MV-4-11 (cell line): ENCODE data around the gene ADAMTS17.

ENCODE experiments used
- DNase-seq: peaks from one replicate; lab custom pipeline; 2025; lab: John Stamatoyannopoulos, UW

Gene ADAMTS17

DNA sequence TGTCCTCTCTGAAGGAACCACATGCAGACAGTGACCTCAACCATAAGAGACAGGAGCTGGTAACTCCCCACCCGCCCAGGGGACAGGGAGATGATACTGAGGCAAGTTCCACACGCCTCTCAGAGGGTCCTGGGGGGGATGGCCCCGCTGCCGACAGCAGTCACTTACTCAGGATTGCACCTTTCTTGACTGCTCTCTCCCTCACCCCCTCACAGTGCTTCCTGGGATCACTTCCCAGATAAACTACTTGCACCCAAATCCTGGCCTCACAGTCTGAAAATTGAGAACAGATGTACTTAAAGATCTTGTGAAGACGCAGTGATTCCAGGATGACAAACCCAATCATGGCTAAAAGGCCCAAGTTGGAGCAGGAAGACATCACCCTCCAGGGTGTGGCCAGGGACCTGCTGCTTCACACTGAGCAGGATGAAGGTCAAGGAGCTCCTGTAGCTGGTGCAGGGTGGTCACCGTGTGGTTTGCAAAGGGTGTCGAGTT, 207.6 kb downstream of the ADAMTS17 start:
- DNase-seq: no peak

- no peak for DNase-seq
These were observed 208.8 kb downstream of the ADAMTS17 start for GRCh38 chr15:100133001-100133400.

GRCh38 chr15:100132309-100132708, 209.5 kb downstream of the ADAMTS17 start:
- no peak for DNase-seq

DNA sequence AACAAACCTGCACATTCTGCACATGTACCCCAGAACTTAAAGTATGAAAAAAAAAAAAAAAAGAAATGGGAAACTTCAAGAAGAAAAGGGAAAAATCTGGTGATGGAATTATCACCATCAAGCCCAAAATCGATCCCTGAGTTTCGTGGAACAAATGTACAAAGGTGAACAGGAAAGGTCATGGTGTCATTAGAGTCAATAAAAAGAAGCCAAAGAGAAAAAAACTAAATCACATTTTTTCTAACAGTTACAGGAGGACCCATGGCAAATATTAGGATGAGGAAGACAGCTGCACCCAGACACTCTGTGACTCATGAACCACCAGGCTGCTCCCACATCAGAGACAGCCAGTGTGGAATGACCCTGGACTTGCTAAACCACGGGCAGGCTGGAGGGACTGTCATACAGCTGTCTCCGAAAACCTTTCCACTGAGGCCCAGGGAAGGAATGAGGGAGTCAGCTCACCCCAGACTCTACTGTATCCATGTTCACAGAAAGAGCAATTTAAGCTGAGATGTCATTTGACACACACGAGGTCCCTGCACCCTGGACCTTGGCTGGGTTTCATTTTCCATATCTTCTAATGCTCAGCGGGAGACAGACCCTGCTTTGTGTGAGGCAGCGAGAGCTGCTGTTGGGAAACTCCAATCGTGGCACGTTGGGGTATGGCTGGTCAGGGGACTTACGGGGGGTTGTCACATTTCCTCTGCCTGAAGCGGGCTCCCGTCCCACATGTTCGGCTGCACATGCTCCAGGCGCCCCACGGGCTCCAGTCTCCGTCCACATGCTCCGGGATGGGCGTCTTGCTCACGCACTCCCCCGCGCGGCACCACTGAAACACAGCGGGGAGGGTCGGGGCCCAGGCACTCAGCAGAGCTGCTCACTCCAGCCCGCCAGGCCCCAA, 210.2 kb downstream of the ADAMTS17 start:
- DNase-seq: no peak

DNA sequence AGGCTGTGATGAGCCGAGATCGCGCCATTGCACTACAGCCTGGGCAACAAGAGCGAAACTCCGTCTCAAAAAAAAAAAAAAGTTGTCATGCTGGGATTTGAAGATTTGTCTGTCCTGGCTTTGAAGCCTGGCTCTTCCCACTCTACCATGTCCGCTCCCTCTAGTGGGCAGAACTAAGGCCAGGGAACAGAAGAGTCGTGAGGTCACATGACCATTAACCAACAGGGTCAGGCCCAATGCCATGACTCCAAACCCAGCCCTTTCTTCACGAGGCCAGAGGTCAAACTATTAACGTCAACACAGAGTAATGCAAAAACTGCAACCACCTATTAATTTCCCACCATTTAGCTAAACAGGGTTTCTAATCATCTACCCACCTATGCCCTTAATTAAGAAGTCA, 212.1 kb downstream of the ADAMTS17 start:
- DNase-seq: no peak

GRCh38 chr15:100125401-100126191, 216.2 kb downstream of the ADAMTS17 start:
- no peak for DNase-seq

GRCh38 chr15:100124936-100125335, 216.8 kb downstream of the ADAMTS17 start:
- DNase-seq: no peak

DNA sequence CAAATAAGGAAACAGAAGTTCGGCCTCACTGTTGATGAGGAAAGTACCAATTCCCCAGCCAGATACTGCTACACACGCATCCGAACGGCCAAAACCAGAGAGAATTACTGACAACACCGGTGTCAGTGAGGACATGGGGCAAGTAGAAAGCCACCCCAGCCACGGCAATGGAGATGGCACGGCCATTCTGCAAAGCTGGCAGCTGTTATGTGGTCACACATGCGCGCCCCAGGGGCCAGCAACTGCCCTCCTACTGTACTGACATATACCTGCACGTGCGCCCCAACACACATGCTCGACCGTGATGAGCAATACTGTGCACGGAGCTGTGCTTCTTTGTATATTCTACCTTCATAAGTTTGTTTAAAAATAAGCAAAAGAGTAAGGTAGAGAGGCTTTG, 217.4 kb downstream of the ADAMTS17 start:
- no peak for DNase-seq

DNA sequence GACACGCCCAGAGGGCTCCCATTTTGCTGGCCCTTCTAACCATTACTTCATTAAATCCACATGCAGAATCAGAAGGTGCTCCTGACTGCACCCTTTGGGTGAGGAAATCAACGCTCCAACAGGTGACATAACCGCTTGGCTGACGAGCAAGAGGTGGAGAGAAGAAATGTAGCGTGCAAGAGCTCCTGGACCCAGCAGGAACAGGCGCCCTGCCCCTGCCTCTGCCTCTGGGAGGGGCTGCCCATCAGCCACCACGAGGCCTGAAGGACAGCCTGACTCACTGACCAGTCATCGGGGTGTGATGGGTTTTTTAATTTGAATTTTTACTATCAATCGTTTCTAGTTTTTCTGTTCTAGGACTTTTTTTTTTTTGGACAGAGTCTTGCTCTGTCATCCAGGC, 218.2 kb downstream of the ADAMTS17 start:
- no peak for DNase-seq

GRCh38 chr15:100121285-100121684, 220.5 kb downstream of the ADAMTS17 start:
- DNase-seq: no peak

GRCh38 chr15:100120111-100120510, 221.7 kb downstream of the ADAMTS17 start:
- DNase-seq: peak; percentile 12

DNA sequence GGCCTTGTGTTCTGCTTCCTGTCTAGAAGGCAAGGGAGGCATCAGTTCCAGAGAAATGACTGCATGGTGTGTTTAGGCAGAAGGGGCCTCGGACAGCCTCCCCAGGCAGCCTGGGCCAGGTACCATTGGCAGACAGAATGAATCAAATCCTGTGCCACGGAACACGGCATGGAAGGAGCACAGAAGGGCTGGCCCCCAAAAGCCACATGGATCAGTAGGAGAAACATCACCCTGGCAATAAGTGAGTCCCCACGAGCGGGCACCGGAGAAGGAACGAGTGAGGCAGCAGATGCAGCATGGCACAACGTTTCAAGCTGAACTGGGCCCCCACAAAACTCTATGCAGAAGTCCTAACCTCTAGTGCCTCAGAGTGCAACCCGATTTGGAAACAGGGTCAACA, 223.2 kb downstream of the ADAMTS17 start:
- no peak for DNase-seq

GRCh38 chr15:100116416-100117190, 225.2 kb downstream of the ADAMTS17 start:
- DNase-seq: no peak

GRCh38 chr15:100115711-100116090, 226.1 kb downstream of the ADAMTS17 start:
- DNase-seq: no peak

GRCh38 chr15:100115066-100115710, 226.6 kb downstream of the ADAMTS17 start:
- DNase-seq: no peak

DNA sequence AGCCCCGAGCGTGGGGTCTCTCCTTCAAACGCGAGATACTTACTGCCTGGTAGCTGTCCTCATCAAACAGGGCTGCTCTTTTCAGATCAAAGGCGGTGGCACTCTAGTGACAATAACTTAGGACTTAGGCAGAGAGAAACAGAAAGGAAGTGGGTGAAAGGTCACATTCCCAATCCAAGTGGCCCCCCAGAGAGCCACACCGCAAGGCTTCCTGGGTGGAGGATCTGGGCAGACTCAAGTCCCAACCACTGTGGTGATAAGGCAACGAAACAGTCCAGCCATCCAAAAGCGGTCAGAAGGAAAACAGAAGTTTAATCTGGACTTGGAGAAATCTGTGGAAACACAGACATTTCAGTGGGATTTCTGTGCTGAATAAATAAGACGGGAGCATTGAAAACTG, 227.2 kb downstream of the ADAMTS17 start:
- no peak for DNase-seq

GRCh38 chr15:100114100-100114499, 227.7 kb downstream of the ADAMTS17 start:
- DNase-seq: peak; percentile 60

- DNase-seq: no peak
These were observed 228.3 kb downstream of the ADAMTS17 start for GRCh38 chr15:100113351-100114080.

DNA sequence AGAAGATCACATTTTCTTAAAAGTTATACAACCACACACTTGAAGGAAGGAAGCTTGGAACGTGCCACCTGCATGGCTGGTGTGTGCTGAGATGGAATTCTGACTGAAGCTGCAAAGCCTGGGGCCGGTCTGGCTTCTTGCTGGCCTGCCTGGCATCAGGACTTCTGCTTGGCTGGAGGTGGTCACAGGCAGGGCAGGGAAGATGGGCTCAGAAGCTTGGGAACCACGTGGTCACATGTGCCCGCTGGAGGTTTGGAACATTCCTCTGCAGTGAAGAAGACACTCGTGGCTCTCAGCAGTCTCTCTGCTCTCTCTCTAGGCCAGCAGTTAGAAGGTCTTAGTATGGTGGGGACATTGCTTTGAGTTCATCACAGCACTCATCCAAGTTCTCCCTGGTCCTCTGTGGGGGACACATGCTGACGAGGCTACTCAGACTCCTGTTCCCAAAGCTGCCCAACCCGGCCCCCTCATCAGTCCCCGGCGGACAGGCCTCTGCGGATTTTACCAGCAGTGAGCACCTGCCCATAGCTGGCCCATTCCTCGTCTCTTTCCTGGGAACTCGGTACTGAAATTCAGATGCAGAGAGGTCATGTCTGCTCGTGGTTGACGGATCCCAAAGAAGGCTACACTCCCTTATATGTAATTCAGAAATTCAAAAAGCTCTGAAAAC, 229.0 kb downstream of the ADAMTS17 start:
- DNase-seq: no peak

GRCh38 chr15:100112061-100112420, 229.7 kb downstream of the ADAMTS17 start:
- DNase-seq: no peak
